Measurements from ENCODE around the gene IRX5. TPM values are rescaled to one million over a fixed set of nuclear protein-coding genes. Genes with fewer than 3 reads are reported as not detected.

Gene IRX5
- 7.4 and 11.4 TPM in 2 replicates for total RNA-seq

GRCh38 chr16:54930005-54930868, at the start of gene IRX5:
Gene IRX5, plus strand, starts transcription at chr16:54930865. Its CDS starts 334 bp downstream, at chr16:54931199.

Measured in hair follicle dermal papilla cell (primary cell).